Stomach smooth muscle (tissue), 2 donors: ENCODE data around the gene EPHA10.

Source experiments
- H3K27ac ChIP-seq: one replicate; pipeline ENCODE4 v1.7.0; 2013; ENCODE audit warnings: mild to moderate bottlenecking, low read length, inconsistent platforms
- H3K27me3 ChIP-seq, 2 donors: one replicate each; pipeline ENCODE4 v1.7.0; 2013; ENCODE audit warnings: low read length in 2 of 2; ENCODE audit not compliant: insufficient read depth in 2 of 2, control insufficient read depth in 1 of 2
- H3K36me3 ChIP-seq, 2 donors: one replicate each; pipeline ENCODE4 v1.7.0; 2013; ENCODE audit warnings: low read length in 2 of 2; ENCODE audit not compliant: control insufficient read depth in 2 of 2, insufficient read depth in 2 of 2
- H3K4me1 ChIP-seq: one replicate; pipeline ENCODE4 v1.7.0; 2013; ENCODE audit warnings: low read length; ENCODE audit not compliant: control insufficient read depth, insufficient read depth
- H3K4me3 ChIP-seq, 2 donors: one replicate each; pipeline ENCODE4 v1.7.0; 2013; ENCODE audit warnings: low read length in 2 of 2
- H3K9ac ChIP-seq, 2 donors: one replicate each; pipeline ENCODE4 v1.7.0; 2013; ENCODE audit warnings: low read length in 2 of 2, mild to moderate bottlenecking in 1 of 2
- H3K9me3 ChIP-seq, 2 donors: one replicate each; pipeline ENCODE4 v1.7.0; 2013; ENCODE audit warnings: low read length in 2 of 2; ENCODE audit not compliant: control insufficient read depth in 2 of 2
- donor health status: healthy.
- donor health status: Pancreatic carcinoma.

Gene EPHA10

GRCh38 chr1:37722181-37723071 is 42.5 kb downstream of the EPHA10 start:
- no peak overlapping the region for H3K9ac ChIP-seq
- H3K4me3 ChIP-seq = no peak overlapping the region
- H3K27ac ChIP-seq = no peak overlapping the region

DNA sequence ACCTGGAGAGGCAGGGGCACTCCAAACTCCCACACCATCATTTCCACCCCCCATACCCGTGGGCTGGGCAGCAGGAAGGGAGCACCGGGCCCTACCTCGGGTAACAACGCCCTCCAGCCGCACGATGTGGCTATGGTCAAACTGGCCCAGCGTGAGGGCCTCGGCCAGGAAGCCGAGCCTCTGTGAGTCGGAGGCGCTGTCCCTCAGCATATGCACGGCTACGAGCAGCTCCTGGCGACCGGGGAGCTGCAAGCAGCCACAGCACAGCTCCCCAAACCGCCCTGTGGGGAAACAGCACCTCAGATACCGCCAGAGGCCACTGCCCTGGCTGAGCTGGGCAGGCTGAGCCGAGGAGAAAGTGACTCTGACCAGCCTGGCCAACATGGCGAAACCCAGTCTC is 43.4 kb downstream of the EPHA10 start:
- Histone ChIP-seq H3K36me3 (no peaks in the 10 kb centered on the region), H3K27ac (no peak overlapping the region)

More at GRCh38 chr1:37722181-37723071, 42.5 kb downstream of the EPHA10 start:
- Histone ChIP-seq H3K4me1 (no peaks in the 10 kb centered on the region), H3K36me3 (no peaks in the 10 kb centered on the region), H3K27me3 (peaks cover 0 to 17% of the 10 kb centered on the region in 2 donors), H3K9me3 (no peaks in the 10 kb centered on the region)

DNA sequence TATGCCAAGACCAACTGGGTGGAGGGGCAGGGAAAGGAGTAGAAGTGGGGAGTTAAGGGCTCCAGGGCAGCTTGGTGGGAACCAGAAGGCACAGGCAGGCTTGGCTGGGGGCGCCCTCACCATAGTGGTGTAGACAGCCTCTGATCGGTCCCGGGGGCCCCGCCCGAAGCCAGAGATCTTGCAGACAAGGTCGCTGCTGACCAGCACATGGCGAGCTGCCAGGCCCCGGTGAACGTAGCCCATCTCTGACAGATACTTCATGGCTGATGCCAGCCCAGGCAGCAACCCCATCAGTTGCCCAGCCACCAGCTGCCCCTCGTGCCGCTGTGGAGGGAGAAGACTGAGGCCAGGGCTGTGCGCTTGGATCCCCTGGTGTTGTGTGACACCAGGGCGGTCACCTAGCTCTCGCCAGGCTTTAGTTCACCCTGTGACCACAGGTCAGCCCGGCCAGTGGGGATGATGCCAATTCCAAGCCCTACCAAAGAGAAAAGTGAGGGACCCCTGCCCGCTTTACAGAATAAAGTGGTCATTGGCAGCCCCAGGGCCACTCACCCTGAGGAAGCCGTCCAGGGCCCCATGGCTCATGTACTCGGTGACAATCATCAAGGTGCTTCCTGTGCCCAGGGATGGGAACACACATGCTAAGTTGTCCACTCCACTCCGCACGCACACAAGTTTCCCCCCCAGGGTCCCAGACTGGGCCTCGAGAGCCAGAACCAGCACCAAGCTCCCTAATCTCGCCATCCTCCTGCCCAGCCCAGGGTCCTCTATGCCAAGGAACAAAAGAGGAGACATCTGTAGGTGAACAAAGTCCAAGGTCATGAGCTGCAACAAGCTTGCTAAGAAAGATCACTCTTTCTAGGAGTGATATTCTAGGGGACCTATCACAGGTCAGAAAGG is 44.4 kb downstream of the EPHA10 start:
- no peak overlapping the region for H3K27ac ChIP-seq
- no peaks in the 10 kb centered on the region for H3K36me3 ChIP-seq
- H3K9me3 ChIP-seq = no peaks in the 10 kb centered on the region
- no peak overlapping the region for H3K4me3 ChIP-seq
- peaks cover 0 to 8% of the 10 kb centered on the region in 2 donors for H3K27me3 ChIP-seq
- H3K4me1 ChIP-seq = no peaks in the 10 kb centered on the region
- no peak overlapping the region for H3K9ac ChIP-seq

More for the DNA sequence above, 43.4 kb downstream of the EPHA10 start:
- peaks cover 0 to 17% of the 10 kb centered on the region in 2 donors for H3K27me3 ChIP-seq
- no peak overlapping the region for H3K9ac ChIP-seq
- no peaks in the 10 kb centered on the region for H3K9me3 ChIP-seq
- H3K4me3 ChIP-seq = no peak overlapping the region
- H3K4me1 ChIP-seq = no peaks in the 10 kb centered on the region

DNA sequence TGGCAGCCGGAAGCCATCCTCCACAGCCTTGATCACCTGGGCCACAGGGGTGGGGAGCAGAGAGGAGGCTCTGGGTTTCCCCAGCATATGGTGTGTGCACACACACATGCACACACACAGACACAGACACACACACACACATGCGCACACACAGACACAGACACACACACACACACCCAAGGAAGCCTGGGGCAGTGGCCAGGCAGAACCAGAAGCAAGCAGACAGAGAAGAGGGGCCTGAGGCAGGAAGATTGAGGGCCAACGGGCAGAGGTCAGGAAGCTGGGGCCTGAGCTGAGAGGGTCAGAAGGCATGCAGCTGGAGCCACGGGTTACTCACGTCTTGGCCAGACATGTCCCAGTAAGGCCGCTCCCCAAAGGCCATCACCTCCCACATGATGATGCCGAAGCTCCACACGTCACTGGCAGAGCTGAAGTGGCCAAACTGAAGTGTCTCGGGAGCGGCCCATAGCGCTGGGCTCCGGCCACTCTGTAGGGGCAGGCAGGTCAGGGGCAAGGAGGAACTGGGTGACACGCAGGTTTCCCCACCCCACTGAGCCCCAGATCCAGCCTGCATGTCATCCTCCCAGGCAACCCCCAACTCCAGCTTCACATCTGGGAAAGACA is 45.2 kb downstream of the EPHA10 start:
- Histone ChIP-seq H3K27me3 (peaks cover 0 to 9% of the 10 kb centered on the region in 2 donors), H3K4me3 (no peak overlapping the region), H3K27ac (no peak overlapping the region), H3K9me3 (no peaks in the 10 kb centered on the region), H3K4me1 (no peaks in the 10 kb centered on the region), H3K36me3 (no peaks in the 10 kb centered on the region), H3K9ac (no peak overlapping the region)

- no peak overlapping the region for H3K9ac ChIP-seq
- H3K36me3 ChIP-seq = no peaks in the 10 kb centered on the region
- no peak overlapping the region for H3K4me3 ChIP-seq
- H3K4me1 ChIP-seq = no peaks in the 10 kb centered on the region
- no peak overlapping the region for H3K27ac ChIP-seq
- H3K9me3 ChIP-seq = no peaks in the 10 kb centered on the region
- H3K27me3 ChIP-seq = peaks cover 0 to 9% of the 10 kb centered on the region in 2 donors
Observed at GRCh38 chr1:37718901-37719571, 45.9 kb downstream of the EPHA10 start.

DNA sequence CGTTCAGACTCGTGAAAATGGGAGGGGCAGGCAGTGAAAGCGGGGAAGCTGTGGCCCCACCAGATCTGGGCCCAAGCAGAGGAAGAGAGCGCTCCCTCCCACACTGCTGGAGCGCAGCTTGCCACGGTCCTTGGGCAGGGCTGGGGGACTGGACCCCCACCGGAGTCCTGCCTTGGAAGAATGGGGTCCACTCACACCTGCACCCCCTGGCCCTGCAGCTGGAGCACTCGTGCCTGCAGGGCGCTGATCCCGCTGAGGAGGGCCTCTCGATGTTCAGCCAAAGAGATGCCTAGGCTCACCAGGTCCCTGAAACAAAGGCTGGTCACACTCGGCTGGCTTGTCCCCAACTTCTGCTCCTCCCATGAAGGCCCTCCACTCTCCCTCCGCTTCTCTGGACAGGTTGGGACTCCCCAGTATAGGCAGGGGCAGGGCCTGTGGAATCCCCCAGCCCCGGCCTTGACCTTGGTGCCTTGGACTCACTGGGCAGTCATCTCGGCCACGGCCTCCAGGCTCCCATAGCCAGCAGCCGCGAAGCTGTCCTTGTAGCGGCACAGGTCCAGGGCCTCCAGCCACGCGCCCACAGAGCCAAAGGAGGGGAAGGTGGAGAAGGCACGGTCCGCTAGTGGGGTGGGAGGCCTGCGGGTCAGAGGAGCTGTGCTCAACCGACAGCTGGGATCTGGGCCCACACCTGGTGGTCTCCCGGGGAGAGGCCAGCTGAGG is 46.6 kb downstream of the EPHA10 start:
- no peak overlapping the region for H3K9ac ChIP-seq
- peaks cover 0 to 9% of the 10 kb centered on the region in 2 donors for H3K27me3 ChIP-seq

DNA sequence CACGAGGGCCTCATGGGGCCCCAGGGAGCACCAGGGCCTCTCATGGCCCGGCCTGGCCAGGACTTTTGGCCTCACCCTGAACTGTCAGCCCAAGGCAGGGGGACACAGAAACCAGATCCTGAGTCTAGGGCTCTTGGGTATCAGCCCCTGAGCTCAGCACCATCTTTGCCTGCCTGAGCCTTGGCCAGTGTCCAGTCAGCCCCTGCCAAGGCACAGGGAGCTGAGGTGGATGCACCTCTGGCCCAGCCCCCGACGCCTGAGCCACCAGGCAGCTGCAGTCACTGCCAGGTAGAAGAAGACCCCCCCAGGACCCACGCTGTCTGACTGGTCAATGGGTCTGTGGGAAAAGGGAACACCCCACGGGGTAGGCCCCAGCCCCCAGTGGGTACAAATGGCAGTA is 47.3 kb downstream of the EPHA10 start:
- no peak overlapping the region for H3K9ac ChIP-seq
- no peaks in the 10 kb centered on the region for H3K4me1 ChIP-seq
- no peaks in the 10 kb centered on the region for H3K36me3 ChIP-seq
- no peak overlapping the region for H3K4me3 ChIP-seq
- H3K27me3 ChIP-seq = peaks cover 0 to 8% of the 10 kb centered on the region in 2 donors
- H3K27ac ChIP-seq = no peak overlapping the region
- H3K9me3 ChIP-seq = no peaks in the 10 kb centered on the region

More for the DNA sequence above, 46.6 kb downstream of the EPHA10 start:
- H3K36me3 ChIP-seq = no peaks in the 10 kb centered on the region
- no peaks in the 10 kb centered on the region for H3K4me1 ChIP-seq
- H3K4me3 ChIP-seq = no peak overlapping the region
- no peak overlapping the region for H3K27ac ChIP-seq
- no peaks in the 10 kb centered on the region for H3K9me3 ChIP-seq

DNA sequence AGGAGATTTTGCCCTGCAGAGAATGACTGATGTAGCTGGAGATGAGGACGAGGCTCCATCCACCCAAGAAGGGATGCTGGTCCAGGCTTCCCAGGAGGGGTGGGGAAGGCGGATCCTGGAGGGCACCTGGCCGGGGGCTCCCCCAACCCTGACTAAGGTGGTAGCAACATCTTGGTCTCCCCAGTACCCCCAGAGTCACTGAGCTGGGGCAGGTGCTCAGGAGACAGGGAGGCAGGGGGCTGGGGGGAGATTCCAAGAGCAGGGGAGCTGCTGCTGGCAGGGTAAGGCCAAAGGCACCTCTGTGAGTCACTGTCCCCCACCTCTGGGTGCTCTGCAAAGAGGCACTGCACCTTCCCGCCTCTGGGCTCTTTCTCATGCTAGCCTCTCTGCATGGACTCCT is 48.6 kb downstream of the EPHA10 start:
- Histone ChIP-seq H3K4me1 (no peaks in the 10 kb centered on the region), H3K4me3 (no peak overlapping the region), H3K9ac (no peak overlapping the region), H3K27ac (no peak overlapping the region), H3K36me3 (no peaks in the 10 kb centered on the region), H3K9me3 (no peaks in the 10 kb centered on the region), H3K27me3 (peaks cover 0 to 7% of the 10 kb centered on the region in 2 donors)

- peaks cover 0 to 7% of the 10 kb centered on the region in 2 donors for H3K27me3 ChIP-seq
- H3K4me3 ChIP-seq = no peak overlapping the region
- no peak overlapping the region for H3K27ac ChIP-seq
- H3K9ac ChIP-seq = no peak overlapping the region
- no peaks in the 10 kb centered on the region for H3K4me1 ChIP-seq
- no peaks in the 10 kb centered on the region for H3K9me3 ChIP-seq
- no peaks in the 10 kb centered on the region for H3K36me3 ChIP-seq
Observed at GRCh38 chr1:37714689-37715088, 50.2 kb downstream of the EPHA10 start.
